ENCODE data around the gene LRCH4.

The LRCH4 gene

GRCh38 chr7:100585511-100586265, at the start of gene LRCH4:
Gene LRCH4, minus strand, starts transcription at chr7:100586129. Its CDS starts 29 bp downstream, at chr7:100586100.
- no peak for DNase-seq

- DNase-seq, result no peak
These were observed 47.2 kb upstream of the LRCH4 start for GRCh38 chr7:100632951-100633717.

- no peak for DNase-seq
These were observed 44.1 kb upstream of the LRCH4 start for GRCh38 chr7:100630066-100630465.

- DNase-seq, result no peak
These were observed 43.3 kb upstream of the LRCH4 start for GRCh38 chr7:100629117-100629716.

- no peak for DNase-seq
These were observed 41.3 kb upstream of the LRCH4 start for GRCh38 chr7:100627238-100627549.

GRCh38 chr7:100626530-100627237, 40.8 kb upstream of the LRCH4 start:
- peak; percentile 68 for DNase-seq

- no peak for DNase-seq
These were observed 40.1 kb upstream of the LRCH4 start for GRCh38 chr7:100626055-100626454.

GRCh38 chr7:100623951-100624824, 38.3 kb upstream of the LRCH4 start:
- no peak for DNase-seq

GRCh38 chr7:100621554-100621953, 35.6 kb upstream of the LRCH4 start:
- no peak for DNase-seq

- DNase-seq, result no peak
These were observed 34.9 kb upstream of the LRCH4 start for GRCh38 chr7:100620804-100621203.

- no peak for DNase-seq
These were observed 34.3 kb upstream of the LRCH4 start for GRCh38 chr7:100620239-100620638.

- no peak for DNase-seq
These were observed 28.5 kb upstream of the LRCH4 start for GRCh38 chr7:100614308-100614861.

GRCh38 chr7:100613412-100614175, 27.7 kb upstream of the LRCH4 start:
- DNase-seq, result no peak

GRCh38 chr7:100612730-100613390, 26.9 kb upstream of the LRCH4 start:
- DNase-seq, result no peak

GRCh38 chr7:100611983-100612729, 26.2 kb upstream of the LRCH4 start, which contains the start of gene MOSPD3:
Gene MOSPD3, plus strand, starts transcription at chr7:100612540. Its CDS starts 252 bp downstream, at chr7:100612792.
- DNase-seq, result peak; percentile 97

- no peak for DNase-seq
These were observed 24.0 kb upstream of the LRCH4 start for GRCh38 chr7:100609958-100610357.

- DNase-seq, result no peak
These were observed 21.2 kb upstream of the LRCH4 start for GRCh38 chr7:100607111-100607510.

GRCh38 chr7:100606313-100606712, 20.4 kb upstream of the LRCH4 start:
- no peak for DNase-seq
